Globus pallidus (tissue), 1 donor: Measurements from ENCODE around the gene NCCRP1.

Experiments
- DNase-seq: peaks from one replicate; pipeline ENCODE4 v3.0.0-alpha.2; 2015; ENCODE audit warnings: low spot score

NCCRP1 gene

GRCh38 chr19:39196860-39197562, at the start of gene NCCRP1:
Gene NCCRP1, plus strand, starts transcription at chr19:39196964. Its CDS starts 19 bp downstream, at chr19:39196983.
- no peak for DNase-seq

GRCh38 chr19:39147480-39147879, 49.3 kb upstream of the NCCRP1 start:
- DNase-seq: no peak

- DNase-seq: no peak
These were observed 47.7 kb upstream of the NCCRP1 start for GRCh38 chr19:39148939-39149529.

GRCh38 chr19:39150235-39150634, 46.5 kb upstream of the NCCRP1 start:
- no peak for DNase-seq

GRCh38 chr19:39150807-39151600, 45.8 kb upstream of the NCCRP1 start:
- no peak for DNase-seq

GRCh38 chr19:39152066-39152465, 44.7 kb upstream of the NCCRP1 start:
- DNase-seq: no peak

- DNase-seq: no peak
These were observed 42.6 kb upstream of the NCCRP1 start for GRCh38 chr19:39154100-39154628.

GRCh38 chr19:39154629-39155100, 42.1 kb upstream of the NCCRP1 start:
- no peak for DNase-seq

GRCh38 chr19:39155114-39155700, 41.6 kb upstream of the NCCRP1 start:
- no peak for DNase-seq

- no peak for DNase-seq
These were observed 41.0 kb upstream of the NCCRP1 start for GRCh38 chr19:39155741-39156140.

GRCh38 chr19:39156326-39157230, 40.2 kb upstream of the NCCRP1 start:
- no peak for DNase-seq

GRCh38 chr19:39157275-39157996, 39.3 kb upstream of the NCCRP1 start:
- DNase-seq: no peak

GRCh38 chr19:39157997-39158389, 38.8 kb upstream of the NCCRP1 start:
- no peak for DNase-seq

- DNase-seq: no peak
These were observed 38.0 kb upstream of the NCCRP1 start for GRCh38 chr19:39158646-39159260.

GRCh38 chr19:39160523-39160861, 36.3 kb upstream of the NCCRP1 start:
- no peak for DNase-seq

- no peak for DNase-seq
These were observed 35.7 kb upstream of the NCCRP1 start for GRCh38 chr19:39160889-39161672.

- no peak for DNase-seq
These were observed 34.2 kb upstream of the NCCRP1 start for GRCh38 chr19:39162441-39163043.

GRCh38 chr19:39163621-39164020, 33.1 kb upstream of the NCCRP1 start:
- no peak for DNase-seq

GRCh38 chr19:39164289-39164688, 32.5 kb upstream of the NCCRP1 start:
- no peak for DNase-seq
